Parathyroid adenoma (tissue), 2 donors: ENCODE results near the gene RGS10.

Experiments
- H2AFZ ChIP-seq: fragments of 300-600 bp; sonication (generic); one replicate; pipeline ENCODE4 v1.7.0; 2017; ENCODE audit warnings: antibody characterized with exemption, mild to moderate bottlenecking
- H3K27ac ChIP-seq: fragments of 300-600 bp; sonication (generic); one replicate; pipeline ENCODE4 v1.7.0; 2017
- H3K27me3 ChIP-seq: fragments of 300-600 bp; sonication (generic); one replicate; pipeline ENCODE4 v1.7.0; 2017; ENCODE audit warnings: low read length; ENCODE audit not compliant: control insufficient read depth, insufficient read depth
- H3K36me3 ChIP-seq: fragments of 300-600 bp; sonication (generic); one replicate; pipeline ENCODE4 v1.7.0; 2017; ENCODE audit warnings: low read length; ENCODE audit not compliant: control insufficient read depth, insufficient read depth
- H3K4me1 ChIP-seq: fragments of 300-600 bp; sonication (generic); one replicate; pipeline ENCODE4 v1.7.0; 2017; ENCODE audit warnings: control low read depth
- H3K4me2 ChIP-seq: fragments of 300-600 bp; sonication (generic); one replicate; pipeline ENCODE4 v1.7.0; 2017; ENCODE audit warnings: low read length
- H3K4me3 ChIP-seq: fragments of 300-600 bp; sonication (generic); one replicate; pipeline ENCODE4 v1.7.0; 2017; ENCODE audit warnings: low read depth, low read length
- H3K79me2 ChIP-seq: fragments of 300-600 bp; sonication (generic); one replicate; pipeline ENCODE4 v1.7.0; 2017; ENCODE audit warnings: control low read depth
- H3K9ac ChIP-seq: fragments of 300-600 bp; sonication (generic); one replicate; pipeline ENCODE4 v1.7.0; 2017; ENCODE audit warnings: mild to moderate bottlenecking
- H3K9me3 ChIP-seq: fragments of 300-600 bp; sonication (generic); one replicate; pipeline ENCODE4 v1.7.0; 2017; ENCODE audit warnings: low read length; ENCODE audit not compliant: control insufficient read depth
- CTCF ChIP-seq: fragments of 300-600 bp; sonication (generic); IDR thresholded peaks from one replicate; pipeline ENCODE4 v1.7.0; 2017; ENCODE audit warnings: antibody characterized with exemption, mild to moderate bottlenecking
- donor health status: primary hyperparathyroidism.

The RGS10 gene

GRCh38 chr10:119502209-119502608, 40.3 kb downstream of the RGS10 start:
- Histone ChIP-seq H3K4me2 (no peak overlapping the region), H3K36me3 (no peaks in the 10 kb centered on the region), H3K27me3 (no peaks in the 10 kb centered on the region), H3K79me2 (no peaks in the 10 kb centered on the region), H3K4me1 (no peaks in the 10 kb centered on the region), H2AFZ (no peak overlapping the region), H3K27ac (no peak overlapping the region), H3K4me3 (no peak overlapping the region), H3K9ac (no peak overlapping the region), H3K9me3 (no peaks in the 10 kb centered on the region)
- no peak for TF ChIP-seq CTCF

- TF ChIP-seq CTCF = no peak
- H3K4me1 ChIP-seq = no peaks in the 10 kb centered on the region
- no peak overlapping the region for H3K9ac ChIP-seq
- no peaks in the 10 kb centered on the region for H3K79me2 ChIP-seq
- no peaks in the 10 kb centered on the region for H3K27me3 ChIP-seq
- H3K27ac ChIP-seq = no peak overlapping the region
- H3K9me3 ChIP-seq = no peaks in the 10 kb centered on the region
- no peaks in the 10 kb centered on the region for H3K36me3 ChIP-seq
- H2AFZ ChIP-seq = no peak overlapping the region
- H3K4me3 ChIP-seq = no peak overlapping the region
- H3K4me2 ChIP-seq = no peak overlapping the region
Measured at GRCh38 chr10:119501690-119502089, 40.8 kb downstream of the RGS10 start.

GRCh38 chr10:119500821-119501220, 41.7 kb downstream of the RGS10 start:
- Histone ChIP-seq H3K4me3 (no peak overlapping the region), H3K79me2 (no peaks in the 10 kb centered on the region), H2AFZ (no peak overlapping the region), H3K4me2 (no peak overlapping the region), H3K9ac (no peak overlapping the region), H3K27ac (no peak overlapping the region), H3K9me3 (no peaks in the 10 kb centered on the region), H3K4me1 (no peaks in the 10 kb centered on the region), H3K36me3 (no peaks in the 10 kb centered on the region), H3K27me3 (no peaks in the 10 kb centered on the region)
- TF ChIP-seq CTCF = no peak

GRCh38 chr10:119500123-119500795, 42.3 kb downstream of the RGS10 start:
- Histone ChIP-seq H3K36me3 (no peaks in the 10 kb centered on the region), H3K9ac (no peak overlapping the region), H3K27me3 (no peaks in the 10 kb centered on the region), H3K9me3 (no peaks in the 10 kb centered on the region), H3K4me3 (no peak overlapping the region), H3K79me2 (no peaks in the 10 kb centered on the region), H3K4me2 (no peak overlapping the region), H3K4me1 (no peaks in the 10 kb centered on the region), H2AFZ (no peak overlapping the region), H3K27ac (no peak overlapping the region)
- no peak for TF ChIP-seq CTCF

- H3K27ac ChIP-seq = no peak overlapping the region
- no peaks in the 10 kb centered on the region for H3K4me1 ChIP-seq
- TF ChIP-seq CTCF = no peak
- no peak overlapping the region for H3K4me3 ChIP-seq
- H3K4me2 ChIP-seq = no peak overlapping the region
- H3K79me2 ChIP-seq = no peaks in the 10 kb centered on the region
- no peak overlapping the region for H2AFZ ChIP-seq
- no peak overlapping the region for H3K9ac ChIP-seq
- no peaks in the 10 kb centered on the region for H3K36me3 ChIP-seq
- no peaks in the 10 kb centered on the region for H3K27me3 ChIP-seq
- H3K9me3 ChIP-seq = no peaks in the 10 kb centered on the region
Measured at GRCh38 chr10:119499677-119500002, 42.9 kb downstream of the RGS10 start.
